Measurements from ENCODE around the gene PXMP4.

The PXMP4 gene

DNA sequence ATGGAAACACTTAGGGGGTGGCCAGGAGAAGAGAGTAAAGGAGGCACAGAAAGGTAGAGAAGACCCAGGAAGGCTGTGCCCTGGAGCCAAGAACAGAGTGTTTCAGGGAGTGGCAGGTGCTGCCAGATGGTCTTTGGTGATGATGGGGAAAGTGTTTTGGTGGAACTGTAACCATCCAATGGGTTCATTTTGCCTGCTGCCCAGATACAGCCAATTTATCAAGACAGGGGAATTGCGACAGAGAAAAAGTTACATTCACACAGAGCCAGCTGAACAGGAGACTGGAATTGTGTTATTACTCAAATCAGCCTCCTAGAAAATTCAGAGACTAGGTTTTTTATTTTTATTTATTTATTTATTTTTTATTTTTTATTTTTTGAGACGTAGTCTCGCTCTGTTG, 16.9 kb upstream of the PXMP4 start:
- Mint-ChIP-seq H3K9me3 (peaks cover 25% of the 10 kb centered on the region), H3K4me3 (no peak overlapping the region), H3K36me3 (ENCODE audit: low read depth) (peaks cover 18% of the 10 kb centered on the region), H3K4me1 (peaks cover 14% of the 10 kb centered on the region), H3K27me3 (ENCODE audit: low read depth) (peaks cover 7% of the 10 kb centered on the region), H3K27ac (no peak overlapping the region)
- TF ChIP-seq, protein P1, sequence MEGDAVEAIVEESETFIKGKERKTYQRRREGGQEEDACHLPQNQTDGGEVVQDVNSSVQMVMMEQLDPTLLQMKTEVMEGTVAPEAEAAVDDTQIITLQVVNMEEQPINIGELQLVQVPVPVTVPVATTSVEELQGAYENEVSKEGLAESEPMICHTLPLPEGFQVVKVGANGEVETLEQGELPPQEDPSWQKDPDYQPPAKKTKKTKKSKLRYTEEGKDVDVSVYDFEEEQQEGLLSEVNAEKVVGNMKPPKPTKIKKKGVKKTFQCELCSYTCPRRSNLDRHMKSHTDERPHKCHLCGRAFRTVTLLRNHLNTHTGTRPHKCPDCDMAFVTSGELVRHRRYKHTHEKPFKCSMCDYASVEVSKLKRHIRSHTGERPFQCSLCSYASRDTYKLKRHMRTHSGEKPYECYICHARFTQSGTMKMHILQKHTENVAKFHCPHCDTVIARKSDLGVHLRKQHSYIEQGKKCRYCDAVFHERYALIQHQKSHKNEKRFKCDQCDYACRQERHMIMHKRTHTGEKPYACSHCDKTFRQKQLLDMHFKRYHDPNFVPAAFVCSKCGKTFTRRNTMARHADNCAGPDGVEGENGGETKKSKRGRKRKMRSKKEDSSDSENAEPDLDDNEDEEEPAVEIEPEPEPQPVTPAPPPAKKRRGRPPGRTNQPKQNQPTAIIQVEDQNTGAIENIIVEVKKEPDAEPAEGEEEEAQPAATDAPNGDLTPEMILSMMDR (IDR thresholded peaks at IDR 0.05; ENCODE audit: unreplicated experiment in 3 of 3) = no peak

GRCh38 chr20:33733654-33734576, 13.8 kb upstream of the PXMP4 start:
- H3K9me3 Mint-ChIP-seq = peaks cover 25% of the 10 kb centered on the region
- TF ChIP-seq, protein P1 (IDR thresholded peaks at IDR 0.05; ENCODE audit: unreplicated experiment in 3 of 3) = no peak
- peak overlapping the region; percentile 2 to 74 (median 2) for H3K4me3 Mint-ChIP-seq
- peaks cover 18% of the 10 kb centered on the region for H3K36me3 Mint-ChIP-seq (ENCODE audit: low read depth)
- peaks cover 7% of the 10 kb centered on the region for H3K27me3 Mint-ChIP-seq (ENCODE audit: low read depth)
- peak overlapping the region; percentile 91 to 93 (median 93) for H3K27ac Mint-ChIP-seq
- H3K4me1 Mint-ChIP-seq = peaks cover 14% of the 10 kb centered on the region

DNA sequence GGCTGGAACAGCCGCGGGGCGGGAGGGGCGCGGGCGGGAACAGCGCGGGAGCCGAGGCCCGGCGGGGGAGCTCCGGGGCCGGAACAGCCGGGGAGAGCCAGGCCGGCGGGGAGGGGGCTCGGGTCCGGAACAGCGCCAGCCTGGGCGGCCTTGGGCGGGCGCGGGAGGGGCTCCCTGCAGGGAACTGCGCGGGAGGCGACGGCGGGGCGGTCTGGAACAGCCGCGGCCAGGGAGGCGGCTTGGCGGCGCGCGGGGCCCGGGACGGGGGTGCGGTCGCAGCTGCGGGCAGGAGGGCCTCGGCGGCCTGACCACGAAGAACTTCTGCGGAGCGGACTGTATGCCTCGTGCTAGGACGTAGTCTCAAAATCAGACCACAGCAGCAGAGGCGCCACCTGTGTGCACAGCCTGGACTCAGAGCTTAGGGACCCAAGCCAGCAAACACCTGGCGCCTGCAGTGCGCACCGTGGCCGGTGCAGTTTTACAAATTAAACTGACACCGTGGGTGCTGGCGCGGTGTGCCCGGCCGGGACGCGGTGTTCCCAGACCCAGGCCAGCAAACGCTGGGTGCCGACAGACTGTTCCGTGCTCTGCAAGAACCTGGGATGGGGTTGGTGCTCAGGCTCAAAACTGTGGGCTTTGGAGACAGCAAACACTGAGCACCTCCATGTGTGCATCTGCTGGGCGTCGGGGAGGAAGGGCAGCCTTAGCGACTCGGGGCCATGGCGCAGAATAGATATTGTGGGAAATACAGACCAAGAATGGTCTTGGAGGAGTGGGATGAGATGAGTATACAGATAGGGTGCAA, 12.3 kb upstream of the PXMP4 start:
- peaks cover 3% of the 10 kb centered on the region for H3K27me3 Mint-ChIP-seq (ENCODE audit: low read depth)

DNA sequence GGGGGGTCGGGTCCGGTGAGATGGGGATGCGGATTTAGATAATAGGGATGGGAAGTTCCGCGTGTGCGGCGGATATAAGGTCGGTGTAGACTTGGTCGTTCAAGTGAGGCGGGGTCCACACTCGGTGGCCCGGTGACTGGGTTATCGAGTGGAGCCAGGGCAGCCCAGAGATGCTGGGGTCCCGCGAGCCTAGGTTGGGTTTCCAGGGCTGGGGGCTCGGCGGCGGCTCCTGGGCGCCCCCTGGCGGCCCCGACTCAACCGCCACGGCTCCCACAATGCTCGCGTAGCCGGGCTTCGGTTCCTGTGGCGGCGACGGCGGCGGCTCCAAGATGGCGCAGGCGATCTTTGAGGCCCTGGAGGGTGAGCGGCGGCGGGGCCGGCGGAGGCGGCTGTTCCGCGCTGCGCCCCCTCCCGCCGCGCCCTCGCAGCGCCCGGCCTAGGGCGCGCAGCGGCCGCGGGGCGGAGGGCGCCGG, 11.6 kb upstream of the PXMP4 start, which contains the start of gene ZNF341:
TSS of gene ZNF341 (plus strand) at position 304 of the 473 bp plus-strand sequence. CDS start at position 330, 26 bp downstream.
- TF ChIP-seq, protein P1 (IDR thresholded peaks at IDR 0.05; ENCODE audit: unreplicated experiment in 3 of 3) = peak; percentile 90 to 91 (median 91)
- peaks cover 14% of the 10 kb centered on the region for H3K4me1 Mint-ChIP-seq
- H3K27me3 Mint-ChIP-seq (ENCODE audit: low read depth) = peaks cover 3% of the 10 kb centered on the region
- H3K9me3 Mint-ChIP-seq = peaks cover 13% of the 10 kb centered on the region
- H3K27ac Mint-ChIP-seq = peak within 1 kb of the TSS; percentile 97 to 99 (median 98)
- peak within 1 kb of the TSS; percentile 86 to 88 (median 87) for H3K4me3 Mint-ChIP-seq
- peaks cover 15% of the 10 kb centered on the region for H3K36me3 Mint-ChIP-seq (ENCODE audit: low read depth)

More for the DNA sequence above, 12.3 kb upstream of the PXMP4 start:
- peak overlapping the region; percentile 97 to 99 (median 98) for H3K27ac Mint-ChIP-seq
- peak overlapping the region; percentile 74 to 85 (median 83) for H3K4me3 Mint-ChIP-seq
- peaks cover 18% of the 10 kb centered on the region for H3K36me3 Mint-ChIP-seq (ENCODE audit: low read depth)
- H3K4me1 Mint-ChIP-seq = peaks cover 14% of the 10 kb centered on the region
- peaks cover 16% of the 10 kb centered on the region for H3K9me3 Mint-ChIP-seq
- TF ChIP-seq, protein P1 (IDR thresholded peaks at IDR 0.05; ENCODE audit: unreplicated experiment in 3 of 3) = no peak

GRCh38 chr20:33730946-33731692, 11.0 kb upstream of the PXMP4 start:
- Mint-ChIP-seq H3K27ac (peak overlapping the region; percentile 88 to 97 (median 97)), H3K4me1 (peaks cover 14% of the 10 kb centered on the region), H3K36me3 (ENCODE audit: low read depth) (peaks cover 11% of the 10 kb centered on the region), H3K27me3 (ENCODE audit: low read depth) (peaks cover 5% of the 10 kb centered on the region), H3K9me3 (peaks cover 8% of the 10 kb centered on the region), H3K4me3 (peak overlapping the region; percentile 86 to 88 (median 87))
- TF ChIP-seq, protein P1 (IDR thresholded peaks at IDR 0.05; ENCODE audit: unreplicated experiment in 3 of 3) = no peak

All from nephron (organoid).